Measurements from ENCODE around the gene PARD3. TPM values are rescaled to one million over a fixed set of nuclear protein-coding genes. Genes with fewer than 3 reads are reported as not detected.

Gene PARD3
- total and polyA plus RNA-seq, 2 donors (not counting 3 experiments of a cell fraction or from before 2014, with no cell fraction given) = 7.3 to 24.1 TPM

- Histone ChIP-seq H3K4me1 (ENCODE audit: control insufficient read depth, extremely low read depth, insufficient read depth, low read length) (no peaks in the 10 kb centered on the region), H3K4me3 (replicated peaks in 1 of 3; ENCODE audit: insufficient read depth in 1 of 3, low read depth in 1 of 3, low read length in 3 of 3) (no peak overlapping the region), H2AFZ (ENCODE audit: low read depth, low read length) (no peak overlapping the region), H3K9ac (replicated peaks; ENCODE audit: extremely low read depth, insufficient read depth, low read length) (no peak overlapping the region), H3K4me2 (ENCODE audit: insufficient read depth, low read length) (no peak overlapping the region), H4K20me1 (replicated peaks; ENCODE audit: control insufficient read depth, extremely low read depth, insufficient read depth, low read length) (no peaks in the 10 kb centered on the region), H3K79me2 (ENCODE audit: control insufficient read depth, insufficient read depth, low read length) (no peaks in the 10 kb centered on the region), H3K9me3 (replicated peaks; ENCODE audit: control insufficient read depth, insufficient read depth, low read length) (no peaks in the 10 kb centered on the region), H3K27me3 (ENCODE audit: control insufficient read depth in 2 of 2, insufficient read depth in 2 of 2, low read length in 2 of 2) (peaks cover 2 to 7% of the 10 kb centered on the region in 2 experiments), H3K9me1 (replicated peaks; ENCODE audit: control insufficient read depth, extremely low read depth, insufficient read depth, low read length) (no peaks in the 10 kb centered on the region), H3K27ac (ENCODE audit: insufficient read depth, low read depth, low read length) (no peak overlapping the region), H3K36me3 (ENCODE audit: control insufficient read depth in 2 of 2, extremely low read depth in 1 of 2, insufficient read depth in 2 of 2, low read length in 2 of 2) (no peaks in the 10 kb centered on the region)
- POLR2A ChIA-PET = no interaction called here
- no peak for DNase-seq (ENCODE audit: low read depth, low spot score)
- TF ChIP-seq EZH2 (IDR thresholded peaks at IDR 0.05; ENCODE audit: borderline replicate concordance, low read depth, low read length, severe bottlenecking) (no peak), MYC (IDR thresholded peaks at IDR 0.05; ENCODE audit: low read depth, low read length) (no peak), MAX (IDR thresholded peaks at IDR 0.05; ENCODE audit: insufficient read depth, insufficient read length) (no peak), POLR2AphosphoS5 (IDR thresholded peaks at IDR 0.05; ENCODE audit: insufficient read depth, low read depth, low read length) (no peak), POLR2A (IDR thresholded peaks at IDR 0.05; ENCODE audit: low read depth, low read length) (no peak), JUN (IDR thresholded peaks at IDR 0.05; ENCODE audit: borderline replicate concordance, insufficient read depth, insufficient read length, low read depth) (no peak), CTCF (IDR thresholded peaks at IDR 0.05; ENCODE audit: extremely low read depth in 1 of 2, insufficient read depth in 1 of 2, low read depth in 1 of 2, low read length in 2 of 2) (no peak), FOS (IDR thresholded peaks at IDR 0.05; ENCODE audit: borderline replicate concordance, insufficient read depth, low read length) (no peak), GATA2 (IDR thresholded peaks at IDR 0.05; ENCODE audit: insufficient read depth, insufficient read length, low read depth, low read length) (no peak)
- intact Hi-C loops (cut with micrococcal nuclease) = no loop called here
- CTCF ChIA-PET = no interaction called here
- BruUV-seq (replicated peaks) = no TSS peak
- dilution Hi-C loops (cut with MboI; ENCODE audit: extremely low pct_ligation_motif_present, low sequenced_read_pairs) = no loop called here
- FAIRE-seq = no peak
Observed at GRCh38 chr10:34094146-34094696, 720.9 kb downstream of the PARD3 start.
